Testis (tissue), 3 donors: ENCODE data around the gene CIB4. TPM values are rescaled to one million over a fixed set of nuclear protein-coding genes. Genes with fewer than 3 reads are reported as not detected.

Experiments used
- DNase-seq: peaks from one replicate; pipeline ENCODE4 v3.0.0-alpha.2; 2019
- H3K27ac ChIP-seq, 2 donors: fragments of 200-600 bp; sonication (generic); one replicate each; pipeline ENCODE4 v1.5.1; 2019
- H3K27me3 ChIP-seq: fragments of 200-600 bp; sonication (generic); one replicate; pipeline ENCODE4 v1.5.1; 2019
- H3K36me3 ChIP-seq: fragments of 200-600 bp; sonication (generic); one replicate; pipeline ENCODE4 v1.5.1; 2017; ENCODE audit warnings: low read depth; ENCODE audit errors: missing control alignments
- H3K4me1 ChIP-seq: fragments of 200-600 bp; sonication (generic); one replicate; pipeline ENCODE4 v1.5.1; 2019
- H3K4me3 ChIP-seq, 2 donors: fragments of 200-600 bp; sonication (generic); one replicate each; pipeline ENCODE4 v1.5.1; 2017 to 2019
- H3K9me3 ChIP-seq: fragments of 200-600 bp; sonication (generic); one replicate; pipeline ENCODE4 v1.5.1; 2017
- CTCF ChIP-seq, 3 experiments: fragments of 450-650 bp in 2 of 3; fragments of 200-600 bp in 1 of 3; sonication (generic) in 1 of 3; IDR thresholded peaks; one replicate each; pipeline ENCODE4 v1.5.1; 2016 to 2019; ENCODE audit warnings: antibody characterized with exemption in 3 of 3, mild to moderate bottlenecking in 2 of 3, moderate library complexity in 1 of 3
- POLR2A ChIP-seq: fragments of 450-650 bp; IDR thresholded peaks from one replicate; pipeline ENCODE4 v1.6.1; 2017; ENCODE audit warnings: antibody characterized with exemption, mild to moderate bottlenecking, moderate library complexity
- WGBS, 2 donors: methylation state at CpG; one replicate each; pipeline ENCODE4 v1.1.5; 2018; 5-methylcytosine and 5-hydroxymethylcytosine counted together
- intact Hi-C: fragments of 100-400 bp; cut with DNase I; formaldehyde crosslinking; loops from one replicate; pipeline ENCODE4 v1.15.1; 2023; ENCODE audit warnings: low total_unique reads
- polyA plus RNA-seq: library from polyadenylated mRNA; stranded (reverse); fragments of 350-450 nt; fragmentation: Illumina TruSeq; extraction: RNeasy Lipid Tissue Mini Kit (QIAGEN cat#74804); gene quantifications from one replicate; pipeline ENCODE4 v1.2.3, GENCODE V29; 2014; ENCODE audit warnings: low read depth, low replicate concordance; ENCODE audit not compliant: insufficient read depth
- total RNA-seq, 2 donors: library from RNA; depleted of rRNA; stranded (reverse); fragments of >200 nt; gene quantifications; one replicate each; pipeline ENCODE4 v1.2.3, GENCODE V29; 2016

Gene CIB4
- total and polyA plus RNA-seq, 3 donors from 2014 or later: 7.5 to 30.6 (median 8.7) TPM

DNA sequence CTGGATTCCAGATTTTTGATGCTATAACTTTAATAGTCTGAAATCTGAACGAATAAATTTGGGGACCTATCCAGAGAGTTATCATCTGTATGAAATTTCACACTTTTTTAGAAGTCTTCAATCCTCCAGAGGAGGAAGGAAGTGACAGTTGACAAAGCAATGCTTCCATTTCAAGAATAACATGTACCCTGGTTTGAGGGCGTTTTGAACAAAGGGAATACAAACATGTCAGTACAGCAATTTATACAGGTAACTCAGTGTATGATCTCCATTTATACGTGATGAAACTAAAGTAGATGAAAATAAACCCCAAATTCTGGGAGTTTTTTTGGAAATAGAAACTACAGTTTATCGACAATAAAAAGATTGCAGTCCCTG lies 42.2 kb downstream of the CIB4 start:
- Histone ChIP-seq H3K9me3 (no peaks in the 10 kb centered on the region), H3K4me3 (no peak overlapping the region), H3K36me3 (no peaks in the 10 kb centered on the region), H3K4me1 (no peaks in the 10 kb centered on the region), H3K27me3 (no peaks in the 10 kb centered on the region), H3K27ac (no peak overlapping the region)
- intact Hi-C loops: no loop called here
- TF ChIP-seq POLR2A (no peak), CTCF (IDR thresholded peaks at IDR 0.05) (no peak)
- DNase-seq: no peak
- 66 to 68% methylated on average over 4 of the region's 4 CpGs for WGBS, 2 donors

GRCh38 chr2:26598336-26598995 lies 42.7 kb downstream of the CIB4 start:
- Histone ChIP-seq H3K4me1 (no peaks in the 10 kb centered on the region), H3K4me3 (no peak overlapping the region), H3K36me3 (no peaks in the 10 kb centered on the region), H3K9me3 (no peaks in the 10 kb centered on the region), H3K27me3 (no peaks in the 10 kb centered on the region), H3K27ac (no peak overlapping the region)
- TF ChIP-seq POLR2A (no peak), CTCF (IDR thresholded peaks at IDR 0.05) (no peak)
- no peak for DNase-seq
- WGBS, 2 donors: 73 to 75% methylated on average over 11 to 13 of the region's 13 CpGs
- intact Hi-C loops: no loop called here

DNA sequence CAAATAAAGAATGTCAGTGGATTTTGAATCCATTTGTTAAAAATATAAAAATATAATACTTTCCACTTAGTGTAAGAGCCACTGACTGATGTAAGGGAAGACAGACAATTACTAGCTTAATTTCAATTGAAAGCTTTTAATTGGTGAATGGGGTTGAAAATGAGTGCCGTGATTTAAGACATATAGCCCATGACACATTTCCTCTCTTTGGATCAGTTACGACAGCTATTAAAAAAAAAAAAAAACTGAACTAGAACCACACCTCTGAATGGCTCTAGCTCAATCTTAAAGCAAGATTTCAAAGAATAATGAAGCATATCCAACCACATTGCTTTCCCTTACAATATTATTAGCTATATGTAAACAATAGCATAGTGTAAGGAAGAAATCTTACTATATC lies 44.0 kb downstream of the CIB4 start:
- WGBS, 2 donors: 82 to 90% methylated on average over 2 of the region's 2 CpGs
- no peak overlapping the region for H3K4me3 ChIP-seq
- intact Hi-C loops: no loop called here
- TF ChIP-seq CTCF (IDR thresholded peaks at IDR 0.05): no peak
- TF ChIP-seq POLR2A: no peak
- no peaks in the 10 kb centered on the region for H3K27me3 ChIP-seq
- H3K27ac ChIP-seq: no peak overlapping the region
- no peaks in the 10 kb centered on the region for H3K9me3 ChIP-seq
- no peak for DNase-seq
- no peaks in the 10 kb centered on the region for H3K4me1 ChIP-seq
- no peaks in the 10 kb centered on the region for H3K36me3 ChIP-seq

- 82 to 87% methylated on average over 5 to 7 of the region's 7 CpGs for WGBS, 2 donors
- no peak overlapping the region for H3K4me3 ChIP-seq
- intact Hi-C loops: no loop called here
- H3K36me3 ChIP-seq: no peaks in the 10 kb centered on the region
- TF ChIP-seq POLR2A (no peak), CTCF (IDR thresholded peaks at IDR 0.05) (no peak)
- peak; percentile 3 for DNase-seq
- no peaks in the 10 kb centered on the region for H3K4me1 ChIP-seq
- H3K27ac ChIP-seq: no peak overlapping the region
- H3K9me3 ChIP-seq: no peaks in the 10 kb centered on the region
- H3K27me3 ChIP-seq: no peaks in the 10 kb centered on the region
Observed at GRCh38 chr2:26595146-26595545, 46.0 kb downstream of the CIB4 start.
